IMR-90 (cell line): ENCODE results near the gene SLC38A5. TPM values are rescaled to one million over a fixed set of nuclear protein-coding genes. Genes with fewer than 3 reads are reported as not detected.

Source experiments
- ATAC-seq: fragments of 200-7000 bp; cut with Tn5 transposase; 2 replicates; pipeline ENCODE4 v1.9.1; 2020; ENCODE audit warnings: low read depth, mild to moderate bottlenecking, moderate library complexity
- BruUV-seq: library from RNA; stranded (reverse); fragments of 400-500 nt; replicated peaks from 2 replicates; lab custom pipeline; 2021; lab: Mats Ljungman, UMichigan
- CTCF ChIA-PET: fragments of 300-600 bp; formaldehyde crosslinking; extraction: SDS; loops from one replicate; lab custom pipeline; 2021; ENCODE audit warnings: antibody characterized with exemption; lab: Yijun Ruan, JAX
- POLR2A ChIA-PET: fragments of 300-600 bp; sonication (Branson Sonifier 250); formaldehyde crosslinking; loops from one replicate; lab custom pipeline; 2022; ENCODE audit warnings: antibody characterized with exemption; ENCODE audit not compliant: unreplicated experiment; lab: Charles Lee
- DNase-seq: peaks from one replicate; pipeline ENCODE4 v3.0.0; 2013
- H2AFZ ChIP-seq: replicated peaks from 2 replicates; pipeline ENCODE3; 2013; ENCODE audit warnings: low read length, mild to moderate bottlenecking; ENCODE audit not compliant: poor library complexity
- H2AK5ac ChIP-seq: 2 replicates; pipeline ENCODE4 v1.6.1; 2013; ENCODE audit warnings: low read depth, low read length, inconsistent platforms
- H2AK9ac ChIP-seq: replicated peaks from 2 replicates; pipeline ENCODE3; 2013; ENCODE audit warnings: mild to moderate bottlenecking, low read depth, low read length, moderate library complexity; ENCODE audit not compliant: poor library complexity
- H2BK120ac ChIP-seq: 2 replicates; pipeline ENCODE4 v1.6.1; 2013; ENCODE audit warnings: low read depth, low read length, inconsistent platforms
- H2BK15ac ChIP-seq: 3 replicates; pipeline ENCODE4 v1.6.1; 2013; ENCODE audit warnings: low read depth, low read length, inconsistent platforms
- H2BK20ac ChIP-seq: 2 replicates; pipeline ENCODE4 v1.6.1; 2013; ENCODE audit warnings: low read depth, mild to moderate bottlenecking, inconsistent platforms, low read length, moderate library complexity
- H2BK5ac ChIP-seq: 2 replicates; pipeline ENCODE4 v1.6.1; 2013; ENCODE audit warnings: mild to moderate bottlenecking, low read depth, low read length, inconsistent platforms; ENCODE audit not compliant: poor library complexity, severe bottlenecking
- H3K14ac ChIP-seq: replicated peaks from 2 replicates; pipeline ENCODE4 v1.6.1; 2013; ENCODE audit warnings: low read depth, low read length, inconsistent platforms
- H3K18ac ChIP-seq: 2 replicates; pipeline ENCODE4 v1.6.1; 2013; ENCODE audit warnings: low read depth, low read length, control low read depth
- H3K23ac ChIP-seq: 2 replicates; pipeline ENCODE4 v1.6.1; 2013; ENCODE audit warnings: low read depth, low read length, inconsistent platforms
- H3K27ac ChIP-seq: 2 replicates; pipeline ENCODE4 v1.5.1; 2013; ENCODE audit warnings: mild to moderate bottlenecking, control low read depth, low read length; ENCODE audit not compliant: insufficient read depth
- H3K27me3 ChIP-seq: 2 replicates; pipeline ENCODE4 v1.6.1; 2013; ENCODE audit warnings: low read length; ENCODE audit not compliant: control insufficient read depth, insufficient read depth
- H3K36me3 ChIP-seq: 2 replicates; pipeline ENCODE4 v1.6.1; 2013; ENCODE audit warnings: low read length, mixed read lengths; ENCODE audit not compliant: control insufficient read depth, insufficient read depth
- H3K4ac ChIP-seq: 2 replicates; pipeline ENCODE4 v1.6.1; 2013; ENCODE audit warnings: low read depth, low read length, inconsistent platforms
- H3K4me1 ChIP-seq: 2 replicates; pipeline ENCODE4 v1.6.1; 2013; ENCODE audit warnings: low read length, mixed read lengths; ENCODE audit not compliant: control insufficient read depth, insufficient read depth
- H3K4me2 ChIP-seq: 2 replicates; pipeline ENCODE4 v1.6.1; 2013; ENCODE audit warnings: low read depth, mild to moderate bottlenecking, control low read depth, low read length, moderate library complexity
- H3K4me3 ChIP-seq: 2 replicates; pipeline ENCODE4 v1.5.1; 2013; ENCODE audit warnings: low read depth, mild to moderate bottlenecking, control low read depth, low read length, moderate library complexity; ENCODE audit not compliant: insufficient read depth
- H3K56ac ChIP-seq: 2 replicates; pipeline ENCODE4 v1.6.1; 2013; ENCODE audit warnings: low read length, inconsistent platforms; ENCODE audit not compliant: insufficient read depth; ENCODE audit errors: extremely low read depth
- H3K79me1 ChIP-seq, 2 experiments: 2 replicates each; pipeline ENCODE4 v1.6.1; 2013; ENCODE audit warnings: low read length in 2 of 2, inconsistent platforms in 1 of 2, low read depth in 1 of 2
- H3K9ac ChIP-seq: 2 replicates; pipeline ENCODE4 v1.6.1; 2013; ENCODE audit warnings: low read depth, low read length, control low read depth
- H3K9me1 ChIP-seq: 2 replicates; pipeline ENCODE4 v1.6.1; 2013; ENCODE audit warnings: low read length, inconsistent platforms; ENCODE audit not compliant: insufficient read depth
- H3K9me3 ChIP-seq: 2 replicates; pipeline ENCODE4 v1.6.1; 2013; ENCODE audit warnings: low read length; ENCODE audit not compliant: control insufficient read depth, insufficient read depth
- H4K20me1 ChIP-seq: 2 replicates; pipeline ENCODE4 v1.6.1; 2013; ENCODE audit warnings: low read length, inconsistent platforms; ENCODE audit not compliant: insufficient read depth
- H4K5ac ChIP-seq: 2 replicates; pipeline ENCODE4 v1.6.1; 2013; ENCODE audit warnings: mild to moderate bottlenecking, low read depth, low read length, control low read depth
- H4K8ac ChIP-seq, 2 experiments: 2 replicates each; pipeline ENCODE4 v1.6.1; 2013; ENCODE audit warnings: low read depth in 2 of 2, low read length in 2 of 2, control low read depth in 1 of 2, inconsistent platforms in 1 of 2
- H4K91ac ChIP-seq: 2 replicates; pipeline ENCODE4 v1.6.1; 2013; ENCODE audit warnings: low read depth, low read length, inconsistent platforms; ENCODE audit not compliant: insufficient read depth
- BHLHE40 ChIP-seq: fragments of 150-350 bp; IDR thresholded peaks from 2 replicates; pipeline ENCODE4 v1.6.1; 2016; ENCODE audit warnings: mild to moderate bottlenecking, low read depth, low read length
- CEBPB ChIP-seq: IDR thresholded peaks from 2 replicates; pipeline ENCODE4 v1.6.1; 2012; ENCODE audit warnings: low read depth, low read length, improper control_type of control experiment
- CHD1 ChIP-seq: IDR thresholded peaks from 2 replicates; pipeline ENCODE4 v1.6.1; 2012; ENCODE audit warnings: low read depth, low read length, improper control_type of control experiment
- FOS ChIP-seq: fragments of 150-350 bp; IDR thresholded peaks from 2 replicates; pipeline ENCODE4 v1.6.1; 2016; ENCODE audit warnings: low read depth, low read length
- MAFK ChIP-seq: IDR thresholded peaks from 2 replicates; pipeline ENCODE4 v1.6.1; 2012; ENCODE audit warnings: low read depth, low read length, improper control_type of control experiment
- MAZ ChIP-seq: IDR thresholded peaks from 2 replicates; pipeline ENCODE4 v1.6.1; 2012; ENCODE audit warnings: low read depth, mild to moderate bottlenecking, low read length, improper control_type of control experiment, moderate library complexity, borderline replicate concordance
- MXI1 ChIP-seq: IDR thresholded peaks from 2 replicates; pipeline ENCODE4 v1.6.1; 2012; ENCODE audit warnings: low read depth, mild to moderate bottlenecking, low read length, moderate library complexity, borderline replicate concordance
- NFE2L2 ChIP-seq: fragments of 150-350 bp; IDR thresholded peaks from 2 replicates; pipeline ENCODE4 v1.6.1; 2016; ENCODE audit warnings: low read depth, mild to moderate bottlenecking, low read length
- POLR2A ChIP-seq: IDR thresholded peaks from 2 replicates; pipeline ENCODE4 v1.6.1; 2012; ENCODE audit warnings: mild to moderate bottlenecking, low read depth, low read length
- RAD21 ChIP-seq: IDR thresholded peaks from 2 replicates; pipeline ENCODE4 v1.6.1; 2012; ENCODE audit warnings: low read length, improper control_type of control experiment
- RCOR1 ChIP-seq: IDR thresholded peaks from 2 replicates; pipeline ENCODE4 v1.6.1; 2012; ENCODE audit warnings: mild to moderate bottlenecking, low read length, improper control_type of control experiment; ENCODE audit not compliant: insufficient replicate concordance
- RFX5 ChIP-seq: IDR thresholded peaks from 2 replicates; pipeline ENCODE4 v1.8.0; 2012; ENCODE audit warnings: low read depth, mild to moderate bottlenecking, low read length, moderate library complexity
- SMC3 ChIP-seq: fragments of 150-350 bp; IDR thresholded peaks from 2 replicates; pipeline ENCODE4 v1.6.1; 2016; ENCODE audit warnings: low read depth, mild to moderate bottlenecking, antibody characterized with exemption, low read length, moderate library complexity
- WGBS, 2 experiments: methylation state at CpG; one replicate each; pipeline versions ENCODE4 v1.1.5 to v1.1.7; 2013; ENCODE audit warnings: missing lambda C conversion rate in 2 of 2; ENCODE audit not compliant: insufficient read length in 1 of 2; ENCODE audit errors: extremely low coverage in 2 of 2; 5-methylcytosine and 5-hydroxymethylcytosine counted together
- dilution Hi-C: fragments of 300-500 bp; cut with HindIII; formaldehyde crosslinking; loops from one replicate; pipeline ENCODE4 v1.14.3; 2018; ENCODE audit warnings: low sequenced_read_pairs; ENCODE audit not compliant: unreplicated experiment
- in situ Hi-C: fragments of 300-500 bp; cut with MboI; formaldehyde crosslinking; loops from 3 replicates; pipeline ENCODE4 v1.14.3; 2019; ENCODE audit warnings: low sequenced_read_pairs, inconsistent platforms, mixed read lengths
- intact Hi-C: fragments of 100-400 bp; cut with micrococcal nuclease; formaldehyde crosslinking; loops from 2 replicates; pipeline ENCODE4 v1.10.0; 2022
- polyA plus RNA-seq, 3 experiments: library from polyadenylated mRNA; depleted of rRNA; stranded (reverse); fragments of >200 nt; gene quantifications; 2 replicates each; pipeline ENCODE4 v1.2.3, GENCODE V29; 2012; ENCODE audit warnings: low replicate concordance in 1 of 3
- total RNA-seq: library from RNA; depleted of rRNA; stranded (reverse); fragments of >200 nt; gene quantifications from 2 replicates; pipeline ENCODE4 v1.2.3, GENCODE V29; 2012
- TF ChIP-seq, protein P1 (sequence below): fragments of 150-350 bp; IDR thresholded peaks from 2 replicates; pipeline ENCODE4 v1.6.1; 2016; ENCODE audit warnings: low read depth, mild to moderate bottlenecking, low read length, moderate library complexity, borderline replicate concordance
- TF ChIP-seq, protein P2 (sequence below): fragments of 150-350 bp; IDR thresholded peaks from 2 replicates; pipeline ENCODE4 v1.6.1; 2017; ENCODE audit warnings: mild to moderate bottlenecking, antibody characterized with exemption, low read length, low read depth
- TF ChIP-seq, protein P3 (sequence below): conservative IDR thresholded peaks from 2 replicates; pipeline ENCODE4 v1.5.1; 2012; ENCODE audit warnings: mild to moderate bottlenecking, low read depth, low read length, improper control_type of control experiment

Gene SLC38A5
- total and polyA plus RNA-seq, 2 of the 4 experiments (the other 2 are of a cell fraction), result 12.2 to 20.4 TPM

DNA sequence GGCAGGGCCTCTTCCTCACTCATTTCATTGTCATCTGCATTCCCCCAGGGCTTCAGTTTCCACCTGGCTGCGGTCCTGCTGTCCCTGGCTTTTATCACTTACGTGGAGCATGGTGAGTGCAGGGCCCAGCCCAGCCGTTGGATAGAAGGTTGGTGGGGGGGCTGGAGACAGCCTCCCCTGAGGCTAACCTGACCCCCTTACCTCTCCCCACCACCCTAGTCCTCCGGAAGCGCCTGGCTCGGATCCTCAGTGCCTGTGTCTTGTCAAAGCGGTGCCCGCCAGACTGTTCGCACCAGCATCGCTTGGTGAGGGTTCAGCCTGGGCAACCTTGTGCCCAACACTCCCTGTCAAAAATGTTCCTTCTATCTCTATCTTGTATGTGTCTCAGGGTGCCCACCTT, 45.8 kb upstream of the SLC38A5 start:
- Histone ChIP-seq H2BK20ac (no peak overlapping the region), H2AFZ (no peak overlapping the region), H2AK5ac (no peak overlapping the region), H4K20me1 (no peaks in the 10 kb centered on the region), H4K91ac (no peak overlapping the region), H3K4ac (no peak overlapping the region), H4K8ac (no peak overlapping the region), H3K9me3 (no peaks in the 10 kb centered on the region; the same call in 1 of the 2 replicates), H3K79me1 (no peaks in the 10 kb centered on the region), H3K9ac (no peak overlapping the region), H2AK9ac (no peak overlapping the region), H3K27me3 (no peaks in the 10 kb centered on the region), H4K5ac (no peak overlapping the region), H2BK120ac (no peak overlapping the region), H2BK15ac (no peak overlapping the region), H3K56ac (no peak overlapping the region), H3K27ac (no peak overlapping the region), H3K18ac (no peak overlapping the region), H3K4me3 (no peak overlapping the region), H3K14ac (no peak overlapping the region), H3K4me2 (no peak overlapping the region), H3K36me3 (peaks cover 3% of the 10 kb centered on the region), H3K9me1 (no peaks in the 10 kb centered on the region), H3K4me1 (no peaks in the 10 kb centered on the region), H3K23ac (no peak overlapping the region), H2BK5ac (no peak overlapping the region)
- ChIA-PET POLR2A (no interaction called here), CTCF (no interaction called here)
- TF ChIP-seq, protein P1, sequence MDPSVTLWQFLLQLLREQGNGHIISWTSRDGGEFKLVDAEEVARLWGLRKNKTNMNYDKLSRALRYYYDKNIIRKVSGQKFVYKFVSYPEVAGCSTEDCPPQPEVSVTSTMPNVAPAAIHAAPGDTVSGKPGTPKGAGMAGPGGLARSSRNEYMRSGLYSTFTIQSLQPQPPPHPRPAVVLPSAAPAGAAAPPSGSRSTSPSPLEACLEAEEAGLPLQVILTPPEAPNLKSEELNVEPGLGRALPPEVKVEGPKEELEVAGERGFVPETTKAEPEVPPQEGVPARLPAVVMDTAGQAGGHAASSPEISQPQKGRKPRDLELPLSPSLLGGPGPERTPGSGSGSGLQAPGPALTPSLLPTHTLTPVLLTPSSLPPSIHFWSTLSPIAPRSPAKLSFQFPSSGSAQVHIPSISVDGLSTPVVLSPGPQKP, result no peak
- TF ChIP-seq, protein P2, sequence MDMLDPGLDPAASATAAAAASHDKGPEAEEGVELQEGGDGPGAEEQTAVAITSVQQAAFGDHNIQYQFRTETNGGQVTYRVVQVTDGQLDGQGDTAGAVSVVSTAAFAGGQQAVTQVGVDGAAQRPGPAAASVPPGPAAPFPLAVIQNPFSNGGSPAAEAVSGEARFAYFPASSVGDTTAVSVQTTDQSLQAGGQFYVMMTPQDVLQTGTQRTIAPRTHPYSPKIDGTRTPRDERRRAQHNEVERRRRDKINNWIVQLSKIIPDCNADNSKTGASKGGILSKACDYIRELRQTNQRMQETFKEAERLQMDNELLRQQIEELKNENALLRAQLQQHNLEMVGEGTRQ, result no peak
- TF ChIP-seq NFE2L2 (no peak), FOS (no peak), RAD21 (no peak), POLR2A (no peak), MXI1 (no peak), SMC3 (no peak), CEBPB (no peak), BHLHE40 (no peak), RFX5 (no peak), RCOR1 (no peak), MAFK (no peak), CHD1 (no peak), MAZ (no peak)
- TF ChIP-seq, protein P3, sequence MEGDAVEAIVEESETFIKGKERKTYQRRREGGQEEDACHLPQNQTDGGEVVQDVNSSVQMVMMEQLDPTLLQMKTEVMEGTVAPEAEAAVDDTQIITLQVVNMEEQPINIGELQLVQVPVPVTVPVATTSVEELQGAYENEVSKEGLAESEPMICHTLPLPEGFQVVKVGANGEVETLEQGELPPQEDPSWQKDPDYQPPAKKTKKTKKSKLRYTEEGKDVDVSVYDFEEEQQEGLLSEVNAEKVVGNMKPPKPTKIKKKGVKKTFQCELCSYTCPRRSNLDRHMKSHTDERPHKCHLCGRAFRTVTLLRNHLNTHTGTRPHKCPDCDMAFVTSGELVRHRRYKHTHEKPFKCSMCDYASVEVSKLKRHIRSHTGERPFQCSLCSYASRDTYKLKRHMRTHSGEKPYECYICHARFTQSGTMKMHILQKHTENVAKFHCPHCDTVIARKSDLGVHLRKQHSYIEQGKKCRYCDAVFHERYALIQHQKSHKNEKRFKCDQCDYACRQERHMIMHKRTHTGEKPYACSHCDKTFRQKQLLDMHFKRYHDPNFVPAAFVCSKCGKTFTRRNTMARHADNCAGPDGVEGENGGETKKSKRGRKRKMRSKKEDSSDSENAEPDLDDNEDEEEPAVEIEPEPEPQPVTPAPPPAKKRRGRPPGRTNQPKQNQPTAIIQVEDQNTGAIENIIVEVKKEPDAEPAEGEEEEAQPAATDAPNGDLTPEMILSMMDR, result no peak
- in situ Hi-C loops (no loop called here), intact Hi-C loops (no loop called here), dilution Hi-C loops (no loop called here)
- DNase-seq (no peak), ATAC-seq (no peak)
- BruUV-seq, result no TSS peak
- WGBS, 2 experiments, result 80% methylated on average over 3 of the region's 10 CpGs; no CpG with 5 or more reads in 1 of the 2 experiments
